Tibial nerve (tissue), 4 donors: ENCODE results near the gene ENDOG. TPM values are rescaled to one million over a fixed set of nuclear protein-coding genes. Genes with fewer than 3 reads are reported as not detected.
"Not testable (repeated sequence)": the region's sequence is repeated elsewhere in the genome, so short reads cannot be mapped to it uniquely, and the experiment has no call there.

Experiments
- DNase-seq, 2 donors: peaks; one replicate each; pipeline ENCODE4 v3.0.0-alpha.2; 2019; ENCODE audit warnings: low spot score in 2 of 2
- H3K27ac ChIP-seq, 4 donors: fragments of 200-600 bp; sonication (generic) in 3 of 4; one replicate each; pipeline ENCODE4 v1.5.1; 2017 to 2019; ENCODE audit warnings: mild to moderate bottlenecking in 1 of 4
- H3K27me3 ChIP-seq, 2 donors: fragments of 200-600 bp; sonication (generic) in 1 of 2; one replicate each; pipeline versions ENCODE4 v1.5.1 to v1.6.0; 2017 to 2019
- H3K36me3 ChIP-seq, 3 donors: fragments of 200-600 bp; sonication (generic); one replicate each; pipeline ENCODE4 v1.5.1; 2018 to 2019
- H3K4me1 ChIP-seq, 4 donors: fragments of 200-600 bp; sonication (generic) in 3 of 4; one replicate each; pipeline ENCODE4 v1.5.1; 2017 to 2019
- H3K4me3 ChIP-seq, 4 donors: fragments of 200-600 bp; sonication (generic) in 3 of 4; one replicate each; pipeline ENCODE4 v1.5.1; 2017 to 2019; ENCODE audit warnings: mild to moderate bottlenecking in 1 of 4, moderate library complexity in 1 of 4
- H3K9me3 ChIP-seq, 4 donors: fragments of 200-600 bp; sonication (generic) in 3 of 4; one replicate each; pipeline ENCODE4 v1.5.1; 2017 to 2019
- EP300 ChIP-seq, 2 donors: sonication (generic); formaldehyde crosslinking; IDR thresholded peaks; one replicate each; pipeline ENCODE4 v1.6.1; 2017; ENCODE audit warnings: antibody characterized with exemption in 2 of 2, mild to moderate bottlenecking in 1 of 2
- POLR2A ChIP-seq, 2 donors: fragments of 450-650 bp; IDR thresholded peaks; one replicate each; pipeline ENCODE4 v1.6.1; 2017; ENCODE audit warnings: antibody characterized with exemption in 2 of 2, mild to moderate bottlenecking in 2 of 2, moderate library complexity in 2 of 2
- WGBS, 2 donors: methylation state at CpG; one replicate each; pipeline ENCODE4 v1.1.5; 2018; 5-methylcytosine and 5-hydroxymethylcytosine counted together
- total RNA-seq, 4 donors: library from RNA; depleted of rRNA; stranded (reverse); fragments of >200 nt; gene quantifications; one replicate each; pipeline ENCODE4 v1.1.0, GENCODE V29; 2016
- TF ChIP-seq, protein P1 (sequence below), 5 experiments: fragments of 200-600 bp in 3 of 5; fragments of 450-650 bp in 2 of 5; sonication (generic) in 3 of 5; IDR thresholded peaks; one replicate each; pipeline ENCODE4 v1.5.1; 2016 to 2019; ENCODE audit warnings: antibody characterized with exemption in 5 of 5, mild to moderate bottlenecking in 3 of 5, moderate library complexity in 2 of 5

ENDOG gene
- total RNA-seq, 4 donors from 2014 or later, result 22.8 to 53.1 (median 48.8) TPM

GRCh38 chr9:128851779-128852600 is 33.7 kb downstream of the ENDOG start:
- not testable (repeated sequence) for H3K9me3 ChIP-seq, H3K4me1 ChIP-seq, H3K36me3 ChIP-seq, H3K27me3 ChIP-seq, H3K4me3 ChIP-seq
- H3K27ac ChIP-seq, result peak overlapping the region in 2 of 4 donors; percentile 38 to 61
- TF ChIP-seq, protein P1, sequence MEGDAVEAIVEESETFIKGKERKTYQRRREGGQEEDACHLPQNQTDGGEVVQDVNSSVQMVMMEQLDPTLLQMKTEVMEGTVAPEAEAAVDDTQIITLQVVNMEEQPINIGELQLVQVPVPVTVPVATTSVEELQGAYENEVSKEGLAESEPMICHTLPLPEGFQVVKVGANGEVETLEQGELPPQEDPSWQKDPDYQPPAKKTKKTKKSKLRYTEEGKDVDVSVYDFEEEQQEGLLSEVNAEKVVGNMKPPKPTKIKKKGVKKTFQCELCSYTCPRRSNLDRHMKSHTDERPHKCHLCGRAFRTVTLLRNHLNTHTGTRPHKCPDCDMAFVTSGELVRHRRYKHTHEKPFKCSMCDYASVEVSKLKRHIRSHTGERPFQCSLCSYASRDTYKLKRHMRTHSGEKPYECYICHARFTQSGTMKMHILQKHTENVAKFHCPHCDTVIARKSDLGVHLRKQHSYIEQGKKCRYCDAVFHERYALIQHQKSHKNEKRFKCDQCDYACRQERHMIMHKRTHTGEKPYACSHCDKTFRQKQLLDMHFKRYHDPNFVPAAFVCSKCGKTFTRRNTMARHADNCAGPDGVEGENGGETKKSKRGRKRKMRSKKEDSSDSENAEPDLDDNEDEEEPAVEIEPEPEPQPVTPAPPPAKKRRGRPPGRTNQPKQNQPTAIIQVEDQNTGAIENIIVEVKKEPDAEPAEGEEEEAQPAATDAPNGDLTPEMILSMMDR (IDR thresholded peaks at IDR 0.05), result peak; percentile 50 to 74 (median 54)
- peak in 1 of 2 donors; percentile 60 for DNase-seq
- 55 to 57% methylated on average over 10 of the region's 10 CpGs for WGBS, 2 donors

GRCh38 chr9:128852646-128853045 is 34.3 kb downstream of the ENDOG start:
- not testable (repeated sequence) for H3K9me3 ChIP-seq, DNase-seq, H3K27ac ChIP-seq, H3K4me3 ChIP-seq, H3K4me1 ChIP-seq, H3K27me3 ChIP-seq, H3K36me3 ChIP-seq
- WGBS, 2 donors, result 86% methylated on average over 2 of the region's 2 CpGs

GRCh38 chr9:128854454-128854853 is 36.2 kb downstream of the ENDOG start:
- not testable (repeated sequence) for H3K27ac ChIP-seq, H3K36me3 ChIP-seq, H3K4me1 ChIP-seq, H3K9me3 ChIP-seq, H3K4me3 ChIP-seq, DNase-seq, H3K27me3 ChIP-seq
- WGBS, 2 donors, result 90 to 92% methylated on average over 6 of the region's 6 CpGs

- WGBS, 2 donors, result 76 to 87% methylated on average over 7 of the region's 7 CpGs
- H3K4me1 ChIP-seq, H3K27me3 ChIP-seq, H3K4me3 ChIP-seq, DNase-seq, H3K9me3 ChIP-seq, H3K36me3 ChIP-seq, H3K27ac ChIP-seq: not testable (repeated sequence)
These were observed 40.2 kb downstream of the ENDOG start for GRCh38 chr9:128858476-128858875.

DNA sequence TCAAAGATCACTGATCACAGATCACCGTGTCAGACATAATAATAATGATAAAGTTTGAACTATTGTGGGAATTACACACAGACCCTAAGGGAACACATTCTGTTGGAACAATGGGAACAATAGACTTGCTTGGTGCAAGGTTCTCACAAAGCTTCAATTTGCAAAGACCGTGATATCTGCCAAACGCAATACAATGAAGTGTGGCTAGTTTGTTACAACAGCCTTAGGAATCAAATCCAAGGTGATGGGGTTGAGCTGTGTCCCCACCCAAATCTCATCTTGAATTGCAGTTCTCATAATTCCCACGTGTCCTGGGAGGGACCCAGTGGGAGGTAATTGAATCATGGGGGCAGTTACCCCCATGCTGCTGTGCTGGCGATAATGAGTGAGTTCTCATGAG is 42.6 kb downstream of the ENDOG start:
- no peak overlapping the region for H3K27ac ChIP-seq
- no peak for TF ChIP-seq POLR2A (IDR thresholded peaks at IDR 0.05)
- TF ChIP-seq EP300 (IDR thresholded peaks at IDR 0.05), result no peak
- 72% methylated on average over 5 of the region's 5 CpGs for WGBS, 2 donors

DNA sequence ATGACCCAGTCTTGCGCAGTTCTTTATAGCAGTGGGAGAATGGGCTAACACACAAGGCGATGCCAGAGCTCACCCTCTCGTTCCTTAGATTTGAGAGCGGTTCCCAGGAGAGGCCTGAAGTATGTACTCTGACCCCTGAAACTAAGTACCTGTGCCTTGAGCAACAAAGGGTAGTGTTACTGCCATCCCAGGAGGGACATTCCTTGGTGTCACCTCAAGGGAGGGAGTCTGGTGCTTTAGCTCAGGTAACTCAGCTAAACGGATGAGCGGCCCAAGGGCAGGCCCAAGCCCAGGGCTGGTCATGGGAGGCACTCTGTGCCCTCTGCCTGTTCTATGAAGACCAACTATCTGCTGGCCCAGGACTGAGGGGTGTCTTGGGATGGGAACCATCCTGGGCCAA is 43.2 kb downstream of the ENDOG start:
- Histone ChIP-seq H3K27ac (no peak overlapping the region), H3K4me1 (peaks cover 0 to 14% (median 1%) of the 10 kb centered on the region in 4 donors), H3K36me3 (no peaks in the 10 kb centered on the region), H3K9me3 (no peaks in the 10 kb centered on the region), H3K27me3 (no peaks in the 10 kb centered on the region), H3K4me3 (no peak overlapping the region)
- DNase-seq, result no peak
- TF ChIP-seq, protein P1 (IDR thresholded peaks at IDR 0.05), result no peak
- TF ChIP-seq EP300 (IDR thresholded peaks at IDR 0.05) (no peak), POLR2A (IDR thresholded peaks at IDR 0.05) (no peak)
- WGBS, 2 donors, result 77 to 89% methylated on average over 5 to 6 of the region's 6 CpGs

More for the DNA sequence above, 42.6 kb downstream of the ENDOG start:
- Histone ChIP-seq H3K27me3 (no peaks in the 10 kb centered on the region), H3K4me1 (peaks cover 0 to 14% (median 1%) of the 10 kb centered on the region in 4 donors), H3K4me3 (no peak overlapping the region), H3K36me3 (no peaks in the 10 kb centered on the region), H3K9me3 (no peaks in the 10 kb centered on the region)
- DNase-seq, result no peak

- Histone ChIP-seq H3K27ac (no peak overlapping the region), H3K27me3 (no peaks in the 10 kb centered on the region), H3K36me3 (no peaks in the 10 kb centered on the region), H3K4me1 (peaks cover 0 to 14% (median 1%) of the 10 kb centered on the region in 4 donors), H3K9me3 (no peaks in the 10 kb centered on the region), H3K4me3 (no peak overlapping the region)
- WGBS, 2 donors, result 86 to 94% methylated on average over 5 to 6 of the region's 6 CpGs
- DNase-seq, result no peak
- TF ChIP-seq EP300 (IDR thresholded peaks at IDR 0.05) (no peak), POLR2A (IDR thresholded peaks at IDR 0.05) (no peak)
- TF ChIP-seq, protein P1 (IDR thresholded peaks at IDR 0.05), result no peak
These were observed 44.1 kb downstream of the ENDOG start for GRCh38 chr9:128862401-128862851.
